HG03103 (cell line): ENCODE measurements around the gene GPR39.

Experiments
- ATAC-seq: cut with Tn5 transposase; IDR thresholded peaks from one replicate; pipeline ENCODE4 v1.9.1; 2021; ENCODE audit warnings: low read depth; ENCODE audit not compliant: unreplicated experiment

GPR39 gene

GRCh38 chr2:132407784-132408183 is 8.8 kb upstream of the GPR39 start:
- ATAC-seq = no peak

GRCh38 chr2:132412021-132412420 is 4.6 kb upstream of the GPR39 start:
- ATAC-seq = no peak

GRCh38 chr2:132414081-132414480 is 2.5 kb upstream of the GPR39 start:
- no peak for ATAC-seq

- ATAC-seq = no peak
These were observed 1.2 kb upstream of the GPR39 start for GRCh38 chr2:132415256-132415914.

GRCh38 chr2:132415915-132416722 is 486 bp upstream of the GPR39 start:
- no peak for ATAC-seq

- no peak for ATAC-seq
These were observed 928 bp downstream of the GPR39 start for GRCh38 chr2:132417430-132418035.

- ATAC-seq = no peak
These were observed 2.6 kb downstream of the GPR39 start for GRCh38 chr2:132419235-132419634.

GRCh38 chr2:132419941-132420340 is 3.3 kb downstream of the GPR39 start:
- no peak for ATAC-seq

- no peak for ATAC-seq
These were observed 4.5 kb downstream of the GPR39 start for GRCh38 chr2:132420816-132421805.

GRCh38 chr2:132422736-132423135 is 6.1 kb downstream of the GPR39 start:
- no peak for ATAC-seq

- no peak for ATAC-seq
These were observed 8.0 kb downstream of the GPR39 start for GRCh38 chr2:132424526-132425121.

GRCh38 chr2:132426033-132426432 is 9.4 kb downstream of the GPR39 start:
- ATAC-seq = no peak

- no peak for ATAC-seq
These were observed 10.1 kb downstream of the GPR39 start for GRCh38 chr2:132426656-132427055.

GRCh38 chr2:132429351-132429750 is 12.7 kb downstream of the GPR39 start:
- ATAC-seq = no peak

GRCh38 chr2:132429941-132430573 is 13.5 kb downstream of the GPR39 start:
- no peak for ATAC-seq

GRCh38 chr2:132430895-132431294 is 14.3 kb downstream of the GPR39 start:
- no peak for ATAC-seq

- ATAC-seq = no peak
These were observed 21.5 kb downstream of the GPR39 start for GRCh38 chr2:132437852-132438669.

GRCh38 chr2:132438691-132439090 is 22.1 kb downstream of the GPR39 start:
- ATAC-seq = no peak
